SK-N-SH (cell line): Measurements from ENCODE around the gene CCDC87. TPM values are rescaled to one million over a fixed set of nuclear protein-coding genes. Genes with fewer than 3 reads are reported as not detected.

Experiments
- CTCF ChIA-PET: fragments of 300-600, 350-600 bp; formaldehyde crosslinking; extraction: SDS; loops from one replicate; lab custom pipeline; 2021; lab: Yijun Ruan, JAX
- POLR2A ChIA-PET: fragments of 350-600 bp; sonication (Branson Sonifier 250); formaldehyde crosslinking; extraction: SDS; loops from one replicate; lab custom pipeline; 2020; ENCODE audit warnings: antibody characterized with exemption, inconsistent platforms; lab: Yijun Ruan, JAX
- DNase-seq: peaks from one replicate; pipeline ENCODE4 v3.0.0; 2012
- H2AFZ ChIP-seq: fragments of 200-600 bp; sonication (generic); 2 replicates; pipeline ENCODE4 v1.8.1; 2016; ENCODE audit warnings: antibody characterized with exemption, mild to moderate bottlenecking, low read depth
- H3F3A ChIP-seq: fragments of 200-600 bp; sonication (generic); replicated peaks from 2 replicates; pipeline ENCODE3; 2016; ENCODE audit warnings: antibody characterized with exemption, mild to moderate bottlenecking; ENCODE audit not compliant: insufficient read depth
- H3K27ac ChIP-seq, 2 experiments: fragments of 200-500 bp in 1 of 2; fragments of 200-600 bp in 1 of 2; sonication (Bioruptor generic) in 1 of 2; sonication (generic), shearing (Covaris generic) in 1 of 2; 2 replicates each; pipeline versions ENCODE4 v1.5.1 to v1.6.1; 2014 to 2016; ENCODE audit warnings: low read depth in 2 of 2, inconsistent platforms in 1 of 2, low read length in 1 of 2, mild to moderate bottlenecking in 1 of 2, mixed read lengths in 1 of 2
- H3K27me3 ChIP-seq: fragments of 200-600 bp; sonication (generic), shearing (Covaris generic); 2 replicates; pipeline ENCODE4 v1.6.1; 2016; ENCODE audit warnings: mixed run types; ENCODE audit not compliant: insufficient read depth
- H3K36me3 ChIP-seq, 2 experiments: fragments of 200-500 bp in 1 of 2; fragments of 200-600 bp in 1 of 2; sonication (Bioruptor generic) in 1 of 2; sonication (generic) in 1 of 2; replicated peaks in 1 of 2; 2 replicates each; pipeline versions ENCODE3 to v1.5.1; 2014 to 2016; ENCODE audit warnings: low read length in 1 of 2, mild to moderate bottlenecking in 1 of 2; ENCODE audit not compliant: insufficient read depth in 2 of 2, control insufficient read depth in 1 of 2
- H3K4me1 ChIP-seq, 2 experiments: fragments of 200-500 bp in 1 of 2; fragments of 200-600 bp in 1 of 2; sonication (Bioruptor generic) in 1 of 2; sonication (generic), shearing (Covaris generic) in 1 of 2; 2 replicates each; pipeline versions ENCODE4 v1.5.1 to v1.6.1; 2014 to 2016; ENCODE audit warnings: low read depth in 1 of 2, low read length in 1 of 2, mixed run types in 1 of 2; ENCODE audit not compliant: insufficient read depth in 2 of 2, control insufficient read depth in 1 of 2
- H3K4me2 ChIP-seq: fragments of 200-600 bp; sonication (generic), shearing (Covaris generic); 2 replicates; pipeline ENCODE4 v1.6.1; 2017; ENCODE audit warnings: mixed run types
- H3K4me3 ChIP-seq, 2 experiments: fragments of 200-500 bp in 1 of 2; fragments of 200-600 bp in 1 of 2; sonication (Bioruptor generic) in 1 of 2; sonication (generic), shearing (Covaris generic) in 1 of 2; 2 replicates each; pipeline versions ENCODE4 v1.5.1 to v1.8.1; 2014 to 2016; ENCODE audit warnings: low read depth in 2 of 2, inconsistent platforms in 1 of 2, low read length in 1 of 2, mild to moderate bottlenecking in 1 of 2, mixed read lengths in 1 of 2, moderate library complexity in 1 of 2
- H3K79me2 ChIP-seq: fragments of 200-600 bp; sonication (generic); 2 replicates; pipeline ENCODE4 v1.8.1; 2017; ENCODE audit warnings: mild to moderate bottlenecking; ENCODE audit not compliant: insufficient read depth
- H3K9ac ChIP-seq: fragments of 200-600 bp; sonication (generic); 2 replicates; pipeline ENCODE4 v1.6.1; 2017; ENCODE audit warnings: mixed run types
- H3K9me2 ChIP-seq: fragments of 200-600 bp; sonication (generic); 2 replicates; pipeline ENCODE4 v1.6.1; 2017; ENCODE audit warnings: mixed run types
- H3K9me3 ChIP-seq: fragments of 200-600 bp; sonication (generic); 2 replicates; pipeline ENCODE4 v1.6.1; 2017; ENCODE audit warnings: mixed run types, mild to moderate bottlenecking, moderate library complexity
- H4K20me1 ChIP-seq: fragments of 200-600 bp; sonication (generic); 2 replicates; pipeline ENCODE4 v1.6.1; 2017; ENCODE audit warnings: mild to moderate bottlenecking, mixed run types; ENCODE audit not compliant: insufficient read depth
- CHD2 ChIP-seq: fragments of 150-350 bp; IDR thresholded peaks from 2 replicates; pipeline ENCODE4 v1.6.1; 2018; ENCODE audit warnings: low read length; ENCODE audit not compliant: partially characterized antibody
- ELF1 ChIP-seq: IDR thresholded peaks from 2 replicates; pipeline ENCODE4 v1.4.0; 2012
- EZH2phosphoT487 ChIP-seq: fragments of 200-600 bp; sonication (generic); IDR thresholded peaks from 2 replicates; pipeline ENCODE4 v1.6.1; 2017; ENCODE audit warnings: low read depth, mixed run types, mild to moderate bottlenecking, antibody characterized with exemption, moderate library complexity, borderline replicate concordance
- FOXM1 ChIP-seq: IDR thresholded peaks from 2 replicates; pipeline ENCODE4 v1.4.0; 2012; ENCODE audit warnings: low read depth, mild to moderate bottlenecking
- MAX ChIP-seq: IDR thresholded peaks from 2 replicates; pipeline ENCODE4 v1.4.0; 2012; ENCODE audit warnings: low read depth
- MEF2A ChIP-seq: IDR thresholded peaks from 2 replicates; pipeline ENCODE4 v1.4.0; 2012; ENCODE audit warnings: low read depth, borderline replicate concordance
- NFIC ChIP-seq: IDR thresholded peaks from 2 replicates; pipeline ENCODE4 v1.4.0; 2012; ENCODE audit warnings: borderline replicate concordance
- PBX3 ChIP-seq: IDR thresholded peaks from 2 replicates; pipeline ENCODE4; 2012
- RCOR1 ChIP-seq: fragments of 150-350 bp; IDR thresholded peaks from 2 replicates; pipeline ENCODE4 v1.6.1; 2017; ENCODE audit warnings: antibody characterized with exemption, low read length
- REST ChIP-seq: IDR thresholded peaks from 2 replicates; pipeline ENCODE4 v1.6.1; 2012; ENCODE audit warnings: mild to moderate bottlenecking, low read depth, low read length, moderate library complexity
- RXRA ChIP-seq: IDR thresholded peaks from 2 replicates; pipeline ENCODE4 v1.4.0; 2012; ENCODE audit warnings: low read depth, mild to moderate bottlenecking, borderline replicate concordance
- SMC3 ChIP-seq: IDR thresholded peaks from 2 replicates; pipeline ENCODE4 v1.6.1; 2012; ENCODE audit warnings: low read depth, low read length, improper control_type of control experiment
- TAF1 ChIP-seq: IDR thresholded peaks from 2 replicates; pipeline ENCODE4 v1.6.1; 2012; ENCODE audit warnings: low read depth, mild to moderate bottlenecking, low read length, moderate library complexity, borderline replicate concordance
- TCF12 ChIP-seq: IDR thresholded peaks from 2 replicates; pipeline ENCODE4 v1.4.0; 2012
- YY1 ChIP-seq: IDR thresholded peaks from 2 replicates; pipeline ENCODE4 v1.4.0; 2012; ENCODE audit warnings: low read depth, mild to moderate bottlenecking
- ZBTB33 ChIP-seq: IDR thresholded peaks from 2 replicates; pipeline ENCODE4 v1.4.0; 2012; ENCODE audit warnings: low read depth, borderline replicate concordance
- WGBS: methylation state at CpG from one replicate; pipeline ENCODE4 v1.1.6; 2017; ENCODE audit warnings: low lambda C conversion rate; 5-methylcytosine and 5-hydroxymethylcytosine counted together
- polyA plus RNA-seq, 3 experiments: library from polyadenylated mRNA; depleted of rRNA; stranded (reverse); fragments of >200 nt; gene quantifications; 2 replicates each; pipeline ENCODE4 v1.2.3, GENCODE V29; 2012
- TF ChIP-seq, protein P1 (sequence below): IDR thresholded peaks from 2 replicates; pipeline ENCODE4 v1.4.0; 2012; ENCODE audit warnings: low read depth, borderline replicate concordance

Gene CCDC87
- polyA plus RNA-seq, 1 of the 3 experiments (the other 2 are of a cell fraction): 0.21 TPM

GRCh38 chr11:66595245-66595904, 2.5 kb upstream of the CCDC87 start (continued):
- TF ChIP-seq ZBTB33 (no peak), RCOR1 (no peak), MAX (no peak), FOXM1 (no peak), SMC3 (no peak), EZH2phosphoT487 (no peak), CHD2 (no peak), TAF1 (no peak)

GRCh38 chr11:66593650-66594049, 787 bp upstream of the CCDC87 start:
- no peak for DNase-seq

More at GRCh38 chr11:66593650-66594049, 787 bp upstream of the CCDC87 start:
- peaks cover 18% of the 10 kb centered on the region for H3K79me2 ChIP-seq
- peak overlapping the region; percentile 97 for H2AFZ ChIP-seq
- H3K4me2 ChIP-seq: peak overlapping the region; percentile 98
- CTCF ChIA-PET: interaction anchor here (1.8 to 3.4 kb wide), 4 partner anchors 15 to 85 kb away, joined by 5 to 21 read pairs (median 14); partner anchors contain the start of genes CTSF and RBM4B
- no peaks in the 10 kb centered on the region for H3F3A ChIP-seq
- peak overlapping the region; percentile 85 for H3K9ac ChIP-seq
- TF ChIP-seq YY1 (no peak), NFIC (no peak), RXRA (no peak), TAF1 (no peak), TCF12 (no peak), ELF1 (no peak), MAX (no peak), SMC3 (no peak), REST (no peak), PBX3 (no peak), MEF2A (no peak)
- TF ChIP-seq, protein P1, sequence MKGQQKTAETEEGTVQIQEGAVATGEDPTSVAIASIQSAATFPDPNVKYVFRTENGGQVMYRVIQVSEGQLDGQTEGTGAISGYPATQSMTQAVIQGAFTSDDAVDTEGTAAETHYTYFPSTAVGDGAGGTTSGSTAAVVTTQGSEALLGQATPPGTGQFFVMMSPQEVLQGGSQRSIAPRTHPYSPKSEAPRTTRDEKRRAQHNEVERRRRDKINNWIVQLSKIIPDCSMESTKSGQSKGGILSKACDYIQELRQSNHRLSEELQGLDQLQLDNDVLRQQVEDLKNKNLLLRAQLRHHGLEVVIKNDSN: no peak
- TF ChIP-seq, all 33 proteins: peak for 0
- Histone ChIP-seq H4K20me1 (no peaks in the 10 kb centered on the region), H3K36me3 (no peaks in the 10 kb centered on the region), H3K27me3 (no peaks in the 10 kb centered on the region), H3K9me3 (no peaks in the 10 kb centered on the region), H3K27ac (peak overlapping the region in 1 of 2 experiments; percentile 62; a peak in 2 of 4 replicates), H3K4me1 (peaks cover 4 to 17% of the 10 kb centered on the region in 2 experiments; a peak in 1 of 4 replicates), H3K9me2 (no peaks in the 10 kb centered on the region), H3K4me3 (peak overlapping the region; percentile 77 to 94)
- POLR2A ChIA-PET: interaction anchor here (1.3 to 2.0 kb wide), 2 partner anchors 23 to 45 kb away, joined by 6 to 7 read pairs; partner anchors contain the start of genes RBM14 and RBM4
- WGBS: 50% methylated on average over 4 of the region's 7 CpGs
